Keratinocyte (primary cell): ENCODE measurements around the gene REN.

Experiments
- EZH2 ChIP-seq: IDR thresholded peaks from one replicate; pipeline ENCODE4 v1.6.1; 2012; ENCODE audit warnings: inconsistent platforms, mild to moderate bottlenecking, low read length, moderate library complexity
- TF ChIP-seq, protein P1 (sequence below), 3 experiments: IDR thresholded peaks in 1 of 3; conservative IDR thresholded peaks in 1 of 3; optimal IDR thresholded peaks in 1 of 3; 2 replicates in 2 of 3; 3 replicates in 1 of 3; pipeline versions ENCODE3 to v1.5.1; 2011; ENCODE audit warnings: low read length in 3 of 3, mild to moderate bottlenecking in 3 of 3, moderate library complexity in 2 of 3, control low read depth in 1 of 3, inconsistent platforms in 1 of 3; ENCODE audit not compliant: insufficient read depth in 2 of 3; ENCODE audit errors: extremely low read depth in 1 of 3

DNA sequence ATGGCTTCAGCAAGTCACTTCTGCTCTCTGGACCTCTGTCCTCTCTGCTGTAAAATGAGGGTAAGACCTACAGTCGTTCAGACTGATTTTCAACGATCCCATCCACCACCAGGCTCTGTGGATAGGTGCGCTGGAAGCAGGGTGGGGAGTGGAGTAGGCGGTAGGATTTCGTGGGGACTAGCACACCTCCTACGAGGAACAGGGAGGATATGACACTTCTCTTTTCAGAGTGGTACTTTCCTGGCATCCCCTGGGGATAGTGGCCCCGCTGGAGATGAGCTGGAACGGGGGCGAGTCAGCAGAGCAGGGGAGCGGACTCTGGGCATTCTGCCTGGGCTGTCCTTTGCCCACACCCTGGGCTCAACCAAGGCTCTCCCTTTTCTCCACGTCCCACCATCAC lies 32.0 kb downstream of the REN start:
- TF ChIP-seq, protein P1, sequence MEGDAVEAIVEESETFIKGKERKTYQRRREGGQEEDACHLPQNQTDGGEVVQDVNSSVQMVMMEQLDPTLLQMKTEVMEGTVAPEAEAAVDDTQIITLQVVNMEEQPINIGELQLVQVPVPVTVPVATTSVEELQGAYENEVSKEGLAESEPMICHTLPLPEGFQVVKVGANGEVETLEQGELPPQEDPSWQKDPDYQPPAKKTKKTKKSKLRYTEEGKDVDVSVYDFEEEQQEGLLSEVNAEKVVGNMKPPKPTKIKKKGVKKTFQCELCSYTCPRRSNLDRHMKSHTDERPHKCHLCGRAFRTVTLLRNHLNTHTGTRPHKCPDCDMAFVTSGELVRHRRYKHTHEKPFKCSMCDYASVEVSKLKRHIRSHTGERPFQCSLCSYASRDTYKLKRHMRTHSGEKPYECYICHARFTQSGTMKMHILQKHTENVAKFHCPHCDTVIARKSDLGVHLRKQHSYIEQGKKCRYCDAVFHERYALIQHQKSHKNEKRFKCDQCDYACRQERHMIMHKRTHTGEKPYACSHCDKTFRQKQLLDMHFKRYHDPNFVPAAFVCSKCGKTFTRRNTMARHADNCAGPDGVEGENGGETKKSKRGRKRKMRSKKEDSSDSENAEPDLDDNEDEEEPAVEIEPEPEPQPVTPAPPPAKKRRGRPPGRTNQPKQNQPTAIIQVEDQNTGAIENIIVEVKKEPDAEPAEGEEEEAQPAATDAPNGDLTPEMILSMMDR (optimal IDR thresholded peaks at IDR 0.05 in 1 of 3, IDR thresholded peaks at IDR 0.05 in 1 of 3, conservative IDR thresholded peaks at IDR 0.05 in 1 of 3; ENCODE audit: extremely low read depth in 1 of 3, insufficient read depth in 2 of 3, low read length in 3 of 3): no peak
- no peak for TF ChIP-seq EZH2
